Measurements from ENCODE around the gene DAW1.

DNA sequence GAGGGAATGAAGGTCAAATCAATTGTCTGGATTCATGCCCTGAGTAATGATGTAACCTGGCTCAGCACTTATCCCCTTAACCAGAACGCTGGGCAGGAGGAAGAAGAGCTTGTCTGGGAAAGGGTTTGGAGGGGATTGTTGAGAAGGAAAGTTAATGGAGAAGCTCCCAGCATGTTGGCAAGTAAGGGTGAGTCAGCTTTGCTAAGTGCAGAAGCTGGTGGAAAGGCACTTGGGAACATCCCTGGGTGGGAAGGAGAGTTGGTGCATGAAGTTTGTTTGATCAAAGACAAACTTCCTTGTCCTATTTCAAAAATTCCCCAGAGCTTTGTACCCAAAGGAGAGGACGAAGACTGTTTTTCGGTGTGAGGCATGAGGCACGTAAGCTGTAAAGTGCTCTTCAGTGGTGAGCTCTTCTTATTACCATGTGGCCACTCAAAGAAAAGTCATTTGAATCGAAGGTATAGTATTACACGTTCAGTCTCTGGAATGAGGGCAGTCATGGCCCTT lies 17.6 kb upstream of the DAW1 start:
- TF ChIP-seq DPF2 (CRISPR knock-in tag; IDR thresholded peaks at IDR 0.05; ENCODE audit: borderline replicate concordance, low read depth): no peak
- TF ChIP-seq, protein P1, sequence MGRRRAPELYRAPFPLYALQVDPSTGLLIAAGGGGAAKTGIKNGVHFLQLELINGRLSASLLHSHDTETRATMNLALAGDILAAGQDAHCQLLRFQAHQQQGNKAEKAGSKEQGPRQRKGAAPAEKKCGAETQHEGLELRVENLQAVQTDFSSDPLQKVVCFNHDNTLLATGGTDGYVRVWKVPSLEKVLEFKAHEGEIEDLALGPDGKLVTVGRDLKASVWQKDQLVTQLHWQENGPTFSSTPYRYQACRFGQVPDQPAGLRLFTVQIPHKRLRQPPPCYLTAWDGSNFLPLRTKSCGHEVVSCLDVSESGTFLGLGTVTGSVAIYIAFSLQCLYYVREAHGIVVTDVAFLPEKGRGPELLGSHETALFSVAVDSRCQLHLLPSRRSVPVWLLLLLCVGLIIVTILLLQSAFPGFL (CRISPR knock-in tag; IDR thresholded peaks at IDR 0.05): no peak
- no peak for TF ChIP-seq NFYB (CRISPR knock-in tag; IDR thresholded peaks at IDR 0.05)
- TF ChIP-seq STAT5B (CRISPR knock-in tag; IDR thresholded peaks at IDR 0.05): no peak
- TF ChIP-seq ZNF562 (CRISPR knock-in tag; IDR thresholded peaks at IDR 0.05; ENCODE audit: borderline replicate concordance): no peak
- TF ChIP-seq, protein P2, sequence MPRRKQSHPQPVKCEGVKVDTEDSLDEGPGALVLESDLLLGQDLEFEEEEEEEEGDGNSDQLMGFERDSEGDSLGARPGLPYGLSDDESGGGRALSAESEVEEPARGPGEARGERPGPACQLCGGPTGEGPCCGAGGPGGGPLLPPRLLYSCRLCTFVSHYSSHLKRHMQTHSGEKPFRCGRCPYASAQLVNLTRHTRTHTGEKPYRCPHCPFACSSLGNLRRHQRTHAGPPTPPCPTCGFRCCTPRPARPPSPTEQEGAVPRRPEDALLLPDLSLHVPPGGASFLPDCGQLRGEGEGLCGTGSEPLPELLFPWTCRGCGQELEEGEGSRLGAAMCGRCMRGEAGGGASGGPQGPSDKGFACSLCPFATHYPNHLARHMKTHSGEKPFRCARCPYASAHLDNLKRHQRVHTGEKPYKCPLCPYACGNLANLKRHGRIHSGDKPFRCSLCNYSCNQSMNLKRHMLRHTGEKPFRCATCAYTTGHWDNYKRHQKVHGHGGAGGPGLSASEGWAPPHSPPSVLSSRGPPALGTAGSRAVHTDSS (CRISPR knock-in tag; conservative IDR thresholded peaks at IDR 0.05): no peak
- TF ChIP-seq ZNF878 (CRISPR knock-in tag; IDR thresholded peaks at IDR 0.05): no peak
- TF ChIP-seq EZH2 (conservative IDR thresholded peaks at IDR 0.05; ENCODE audit: low read depth, low read length): no peak
- no peak for TF ChIP-seq ZNF24 (IDR thresholded peaks at IDR 0.05)
- no peak for TF ChIP-seq RORA (CRISPR knock-in tag; IDR thresholded peaks at IDR 0.05)
- no peak for TF ChIP-seq BHLHE40 (IDR thresholded peaks at IDR 0.05; ENCODE audit: low read length)
- TF ChIP-seq FOXO1 (CRISPR knock-in tag; IDR thresholded peaks at IDR 0.05): no peak
- no peak for TF ChIP-seq TCF12 (IDR thresholded peaks at IDR 0.05)
- TF ChIP-seq TCF12 (CRISPR knock-in tag; IDR thresholded peaks at IDR 0.05): no peak
- TF ChIP-seq ZNF251 (CRISPR knock-in tag; IDR thresholded peaks at IDR 0.05): no peak

Data from HepG2 (cell line).